Lower leg skin (tissue), 4 donors: ENCODE data around the gene KCNMA1. TPM values are rescaled to one million over a fixed set of nuclear protein-coding genes. Genes with fewer than 3 reads are reported as not detected.

Experiments used
- DNase-seq, 2 donors: peaks; one replicate each; pipeline ENCODE4 v3.0.0-alpha.2; 2019; ENCODE audit warnings: low spot score in 2 of 2
- H3K4me3 ChIP-seq: fragments of 200-600 bp; sonication (generic); 2 replicates; pipeline ENCODE4 v1.5.1; 2017; ENCODE audit warnings: mild to moderate bottlenecking, low read depth; ENCODE audit not compliant: poor library complexity, severe bottlenecking
- CTCF ChIP-seq, 3 donors: fragments of 450-650 bp; IDR thresholded peaks; one replicate each; pipeline ENCODE4 v1.5.1; 2016; ENCODE audit warnings: antibody characterized with exemption in 3 of 3, mild to moderate bottlenecking in 3 of 3, moderate library complexity in 2 of 3
- POLR2A ChIP-seq, 2 donors: fragments of 450-650 bp; IDR thresholded peaks; one replicate each; pipeline ENCODE4 v1.6.1; 2016 to 2017; ENCODE audit warnings: antibody characterized with exemption in 2 of 2, mild to moderate bottlenecking in 1 of 2, moderate library complexity in 1 of 2
- WGBS, 2 donors: methylation state at CpG; one replicate each; pipeline ENCODE4 v1.1.5; 2018; 5-methylcytosine and 5-hydroxymethylcytosine counted together
- intact Hi-C: fragments of 100-400 bp; cut with DNase I; formaldehyde crosslinking; loops from one replicate; pipeline ENCODE4 v1.15.0; 2023; ENCODE audit warnings: low total_unique reads
- total RNA-seq, 4 donors: library from RNA; depleted of rRNA; stranded (reverse); fragments of >200 nt; gene quantifications; one replicate each; pipeline ENCODE4 v1.1.0, GENCODE V29; 2016

The KCNMA1 gene
- total RNA-seq, 4 donors from 2014 or later: 4.1 to 9.9 (median 6.5) TPM

DNA sequence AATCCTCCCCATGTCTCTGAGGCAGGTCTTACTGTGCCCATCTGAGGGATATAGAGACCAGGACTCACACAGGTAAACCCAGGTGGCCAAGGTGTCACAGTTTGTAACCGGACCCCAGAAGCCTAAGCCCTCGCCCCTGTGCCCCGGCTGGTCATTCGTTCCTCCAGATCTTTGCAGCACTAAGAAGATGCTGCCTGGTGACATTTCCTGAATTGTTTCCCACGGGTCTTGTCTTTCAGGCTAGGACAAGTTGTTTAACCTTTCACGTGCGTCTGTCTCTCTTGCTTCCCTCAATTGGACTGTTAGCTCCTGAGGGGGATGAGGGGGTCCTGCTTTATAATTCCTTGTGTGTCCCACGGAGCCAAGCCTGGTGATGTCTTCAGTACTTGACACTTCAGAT is 158.0 kb downstream of the KCNMA1 start:
- DNase-seq: no peak
- TF ChIP-seq CTCF (IDR thresholded peaks at IDR 0.05): no peak
- WGBS, 2 donors: 53 to 66% methylated on average over 8 of the region's 8 CpGs
- no peak overlapping the region for H3K4me3 ChIP-seq
- intact Hi-C loops: no loop called here

DNA sequence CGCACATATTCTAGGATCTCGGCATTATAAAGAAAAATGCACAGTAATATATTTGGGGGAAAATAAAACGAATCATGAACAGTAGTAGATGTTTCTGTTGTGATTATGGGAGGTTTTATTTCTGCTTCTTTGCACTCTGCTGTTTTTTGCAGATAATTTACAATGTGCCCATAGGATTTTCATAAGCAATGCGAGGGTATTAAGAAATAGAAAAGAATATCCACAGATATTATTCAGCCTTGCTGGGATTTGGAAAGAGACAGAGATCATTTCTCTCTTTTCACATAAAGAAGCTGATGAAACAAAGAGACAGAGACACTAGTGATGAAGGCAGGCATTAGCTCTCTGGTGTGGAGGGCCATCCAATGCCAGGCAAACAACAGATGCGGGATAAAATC is 158.6 kb downstream of the KCNMA1 start:
- TF ChIP-seq POLR2A (IDR thresholded peaks at IDR 0.05) (no peak), CTCF (IDR thresholded peaks at IDR 0.05) (no peak)
- DNase-seq: no peak
- H3K4me3 ChIP-seq: no peak overlapping the region
- intact Hi-C loops: no loop called here
- 68 to 76% methylated on average over 5 of the region's 5 CpGs for WGBS, 2 donors

GRCh38 chr10:77478247-77478961 is 159.2 kb downstream of the KCNMA1 start:
- no peak for TF ChIP-seq POLR2A (IDR thresholded peaks at IDR 0.05)
- no peak for TF ChIP-seq CTCF (IDR thresholded peaks at IDR 0.05)
- intact Hi-C loops: no loop called here

GRCh38 chr10:77475522-77475921 is 162.1 kb downstream of the KCNMA1 start:
- no peak overlapping the region for H3K4me3 ChIP-seq
- 95 to 96% methylated on average over 1 of the region's 1 CpG for WGBS, 2 donors
- DNase-seq: no peak
- TF ChIP-seq CTCF (IDR thresholded peaks at IDR 0.05): no peak
- TF ChIP-seq POLR2A (IDR thresholded peaks at IDR 0.05): no peak
- intact Hi-C loops: no loop called here

More at GRCh38 chr10:77478247-77478961, 159.2 kb downstream of the KCNMA1 start:
- H3K4me3 ChIP-seq: no peak overlapping the region
- DNase-seq: no peak
- WGBS, 2 donors: 76 to 81% methylated on average over 4 of the region's 4 CpGs

DNA sequence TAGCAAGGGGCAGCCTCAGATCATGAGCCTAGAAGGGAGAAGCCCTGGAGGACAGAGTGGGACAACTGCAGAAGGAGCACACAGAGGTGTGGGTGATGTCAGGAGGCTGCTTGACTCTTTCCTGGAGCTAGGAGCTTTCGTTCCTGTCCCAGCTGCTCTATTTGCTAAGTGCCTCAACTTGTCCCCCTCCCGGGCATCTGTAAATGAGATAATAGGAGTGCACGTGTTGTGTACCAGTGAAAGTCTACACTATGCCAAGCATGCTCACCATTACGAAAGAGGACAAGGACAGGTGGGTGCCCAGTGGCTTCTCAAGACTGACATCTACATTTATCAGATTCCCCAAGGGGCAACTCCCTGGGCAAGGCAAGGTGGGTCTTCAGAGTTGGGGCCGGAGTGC is 162.7 kb downstream of the KCNMA1 start:
- no peak overlapping the region for H3K4me3 ChIP-seq
- intact Hi-C loops: no loop called here
- WGBS, 2 donors: 84 to 85% methylated on average over 5 of the region's 5 CpGs
- DNase-seq: no peak
- no peak for TF ChIP-seq CTCF (IDR thresholded peaks at IDR 0.05)
- no peak for TF ChIP-seq POLR2A (IDR thresholded peaks at IDR 0.05)

DNA sequence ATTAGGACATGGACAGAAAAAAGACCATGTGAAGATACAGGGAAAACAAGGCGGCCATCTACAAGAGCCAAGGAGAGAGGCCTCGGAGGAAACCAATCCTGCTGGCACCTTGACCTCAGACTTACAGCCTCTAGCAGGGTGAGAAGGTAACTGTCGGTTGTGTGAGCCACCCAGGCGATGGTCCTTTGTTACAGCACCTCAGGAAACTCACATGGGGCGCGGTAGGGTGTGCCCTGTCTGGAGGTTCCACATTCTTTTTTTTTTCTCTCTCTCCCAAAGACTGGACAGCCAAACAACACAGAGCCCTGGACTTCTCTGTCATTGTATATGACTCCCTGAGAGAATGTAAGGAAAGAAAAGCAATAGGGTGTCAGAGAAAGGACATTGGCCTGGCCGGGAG is 163.2 kb downstream of the KCNMA1 start:
- WGBS, 2 donors: 77 to 83% methylated on average over 7 of the region's 7 CpGs
- no peak overlapping the region for H3K4me3 ChIP-seq
- DNase-seq: no peak
- intact Hi-C loops: no loop called here
- TF ChIP-seq POLR2A (IDR thresholded peaks at IDR 0.05) (no peak), CTCF (IDR thresholded peaks at IDR 0.05) (no peak)
